RPMI8226 (cell line): Measurements from ENCODE around the gene SOWAHB.
"Not testable (repeated sequence)": the region's sequence is repeated elsewhere in the genome, so short reads cannot be mapped to it uniquely, and the experiment has no call there.

Experiments
- DNase-seq: peaks from one replicate; pipeline ENCODE4 v3.0.0-alpha.2; 2015

SOWAHB gene

DNA sequence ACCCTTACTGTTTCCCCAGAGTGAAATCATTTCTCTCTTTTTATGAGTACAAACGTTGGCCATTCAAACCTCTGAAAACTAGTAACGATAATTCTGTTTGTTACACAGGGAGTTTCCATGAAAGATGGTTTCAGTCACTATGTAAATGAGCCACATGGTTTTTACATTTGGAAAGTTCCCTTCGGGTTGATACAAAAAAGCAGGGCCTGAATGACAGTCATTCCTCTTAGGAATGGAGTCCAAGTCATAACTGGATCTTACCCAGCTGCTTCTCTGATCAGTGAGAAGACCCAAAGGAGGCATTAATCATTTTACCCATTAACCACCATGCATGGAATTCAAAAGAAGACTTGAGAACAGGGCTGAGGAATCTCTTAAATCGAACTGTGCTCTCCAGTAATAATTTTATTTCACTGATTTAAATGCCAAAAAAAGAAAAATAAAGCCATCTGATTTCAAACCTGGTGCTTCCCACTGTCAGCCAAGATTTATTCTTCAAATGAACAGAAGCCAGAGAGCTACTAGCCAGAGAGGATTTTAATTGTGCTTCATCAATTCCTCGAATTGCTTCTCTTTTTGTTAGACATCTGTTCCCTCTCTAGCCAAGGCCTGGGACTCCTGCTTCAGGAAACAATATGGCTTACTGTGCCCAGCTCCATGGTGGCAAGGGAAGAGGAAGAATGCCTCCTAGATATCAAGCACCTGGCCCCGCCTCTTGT is 3.2 kb downstream of the SOWAHB start:
- DNase-seq: no peak

DNA sequence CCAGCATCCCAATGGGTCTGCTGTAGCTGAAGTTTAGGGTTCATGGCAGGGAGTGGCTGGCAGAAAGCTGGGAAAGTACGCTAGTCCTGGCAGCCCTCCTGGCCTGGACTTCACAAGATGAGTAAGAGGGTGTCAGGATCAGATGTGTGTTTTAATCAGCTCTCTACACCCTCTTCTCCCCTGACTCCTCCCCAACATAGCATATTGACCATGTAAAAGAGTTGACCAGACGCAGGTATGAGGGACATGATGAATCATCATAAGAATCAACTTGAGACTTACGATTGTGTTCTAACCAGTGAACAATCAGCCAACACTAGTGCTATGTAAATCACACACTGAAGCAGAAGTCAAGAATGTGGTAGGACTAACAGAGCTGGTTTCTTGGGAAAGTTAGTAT is 5.3 kb downstream of the SOWAHB start:
- DNase-seq: no peak

DNA sequence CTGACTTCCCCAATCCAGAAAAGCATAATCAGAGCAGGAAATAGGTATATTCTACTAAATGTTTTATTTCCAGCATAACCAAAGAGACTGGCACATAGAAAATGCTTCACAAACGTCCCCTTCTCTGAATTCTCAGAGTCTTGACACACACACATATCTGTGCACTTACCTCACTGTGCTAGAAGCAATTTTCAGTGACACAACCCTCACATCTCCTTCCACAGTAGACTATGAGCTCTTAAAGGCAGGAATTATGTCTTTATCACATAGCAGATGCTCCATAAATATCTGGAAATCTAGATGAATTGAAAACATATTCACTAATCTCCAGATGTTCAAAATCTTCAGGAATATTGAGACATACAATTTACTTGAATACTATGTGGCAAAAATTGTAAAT is 5.9 kb downstream of the SOWAHB start:
- DNase-seq: no peak

DNA sequence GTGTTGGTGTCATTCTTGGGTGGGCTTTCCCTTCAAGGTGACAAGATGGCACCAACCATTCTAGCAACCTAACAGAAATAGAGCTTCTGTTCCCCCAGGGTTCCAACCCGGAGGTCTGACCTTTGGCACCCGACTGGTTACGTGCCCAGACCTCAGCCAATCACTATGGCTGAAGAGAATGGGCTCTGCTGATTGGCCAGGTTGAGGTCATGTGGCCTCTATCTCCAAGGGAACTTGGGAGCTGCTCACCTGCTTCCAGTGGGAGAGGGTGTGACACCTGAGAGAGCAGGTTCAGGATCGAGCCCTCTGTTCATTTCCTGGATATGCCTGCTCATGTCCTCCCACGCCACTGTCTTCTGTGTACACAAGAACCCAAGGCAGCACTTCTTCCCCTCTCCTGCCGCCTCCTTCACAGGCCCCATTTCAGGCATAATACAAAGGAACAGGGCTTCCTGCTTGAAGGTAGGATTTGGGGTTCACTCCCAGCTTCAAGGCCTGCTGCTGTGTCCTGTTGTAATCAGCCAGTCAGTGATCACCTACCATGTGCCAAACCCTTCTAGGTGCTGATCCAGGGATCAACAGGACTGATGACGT is 11.0 kb downstream of the SOWAHB start:
- no peak for DNase-seq

DNA sequence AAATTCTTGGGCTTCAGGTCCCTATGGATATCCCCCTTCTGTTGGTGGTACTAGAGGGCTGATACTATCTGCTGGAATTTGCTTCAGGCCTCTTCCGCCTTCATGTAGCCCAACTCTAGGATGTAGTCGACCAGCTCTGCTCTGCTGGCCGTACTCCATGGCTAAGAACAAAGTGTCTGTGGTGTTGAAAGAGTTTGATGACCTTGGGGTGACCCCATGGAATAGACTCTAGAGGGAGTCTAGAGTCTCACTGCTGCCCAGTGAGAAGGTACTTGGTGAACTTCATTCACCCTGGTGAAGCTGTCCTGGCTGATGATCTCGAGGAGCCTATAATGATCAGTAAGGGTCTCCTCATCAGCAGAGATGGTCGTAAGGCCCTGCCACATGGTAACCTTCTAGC is 11.7 kb downstream of the SOWAHB start:
- DNase-seq: no peak

DNA sequence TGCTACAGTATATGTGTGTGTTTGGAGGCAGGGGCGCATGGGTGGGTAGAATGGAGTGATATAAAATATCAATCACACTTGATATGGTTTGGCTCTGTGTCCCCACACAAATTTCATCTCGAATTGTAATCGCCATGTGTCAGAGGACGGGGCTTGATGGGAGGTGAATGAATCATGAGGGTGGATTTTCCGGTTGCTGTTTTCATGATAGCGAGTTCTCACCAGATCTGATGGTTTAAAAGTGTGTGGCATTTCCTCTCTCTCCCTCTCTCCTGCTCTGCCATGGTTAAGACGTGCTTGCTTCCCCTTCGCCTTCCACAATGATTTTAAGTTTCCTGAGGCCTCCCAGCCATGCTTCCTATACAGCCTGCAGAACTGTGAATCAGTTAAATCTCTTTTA is 14.8 kb downstream of the SOWAHB start:
- no peak for DNase-seq

DNA sequence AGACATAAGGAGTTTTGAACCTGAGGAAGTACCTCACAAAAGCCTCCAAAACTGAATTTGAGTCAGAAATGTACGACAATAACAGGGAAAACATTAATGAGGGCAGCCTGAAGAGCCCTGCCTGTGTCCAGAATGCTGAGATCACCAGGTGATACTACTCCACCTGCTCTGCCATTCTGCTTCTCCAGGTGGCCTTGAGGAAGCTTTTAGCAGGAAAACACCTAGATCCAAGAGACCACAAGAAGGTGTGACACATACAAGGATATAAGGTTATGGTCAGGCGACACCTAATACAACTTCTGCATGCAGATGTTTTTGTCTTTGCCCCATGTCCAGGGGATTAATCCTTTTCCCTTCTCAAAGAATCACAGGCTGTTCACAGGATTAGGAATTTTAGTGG is 15.3 kb downstream of the SOWAHB start:
- no peak for DNase-seq

DNA sequence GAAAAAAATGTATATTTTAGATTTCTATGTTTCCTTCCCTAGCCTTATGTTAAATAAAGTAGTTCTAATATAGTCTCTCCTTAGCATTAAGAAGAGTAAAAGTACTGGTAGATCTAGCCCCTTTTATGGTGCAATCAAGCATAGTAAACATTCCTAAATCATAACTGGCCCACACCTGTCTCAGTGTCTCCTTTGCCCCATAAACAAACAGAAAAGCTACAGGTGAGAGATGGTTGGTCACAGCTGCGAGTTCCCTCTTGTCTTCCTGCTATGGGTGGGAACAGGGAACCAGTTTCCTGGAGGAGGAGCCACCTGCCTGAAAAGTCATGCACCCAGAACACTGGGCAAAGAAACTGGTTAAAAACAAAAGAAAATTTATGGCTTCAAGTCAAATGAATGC is 16.6 kb downstream of the SOWAHB start:
- DNase-seq: no peak

DNA sequence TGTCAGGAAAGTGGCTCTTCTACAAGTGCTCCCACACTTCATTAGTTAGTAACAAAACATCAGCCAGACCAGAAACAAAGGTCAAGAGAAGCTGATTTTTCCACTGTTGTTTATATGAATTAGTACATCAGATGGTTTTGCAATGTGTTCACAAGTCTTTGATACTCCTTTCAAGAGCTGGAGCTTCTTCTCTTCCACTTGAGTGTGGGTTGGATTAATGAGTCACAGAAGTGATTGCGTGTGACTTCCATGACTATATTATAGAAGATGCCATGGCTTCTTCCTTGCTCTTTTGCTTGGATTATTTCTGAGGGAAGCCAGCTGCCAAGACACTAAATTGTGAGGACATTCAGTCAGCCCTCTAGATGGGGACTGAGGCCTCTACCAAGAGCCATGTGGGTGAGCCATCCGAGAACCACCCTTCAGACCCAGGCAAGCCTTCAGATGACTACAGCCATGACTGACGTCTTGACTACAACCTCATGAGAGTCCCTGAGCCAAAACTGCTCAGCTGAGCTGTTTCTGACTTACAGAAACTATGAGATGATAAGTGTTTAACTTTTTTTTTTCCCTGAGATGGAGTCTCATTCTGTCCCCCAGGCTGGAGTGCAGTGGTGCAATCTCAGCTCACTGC is 18.1 kb downstream of the SOWAHB start:
- DNase-seq: no peak

DNA sequence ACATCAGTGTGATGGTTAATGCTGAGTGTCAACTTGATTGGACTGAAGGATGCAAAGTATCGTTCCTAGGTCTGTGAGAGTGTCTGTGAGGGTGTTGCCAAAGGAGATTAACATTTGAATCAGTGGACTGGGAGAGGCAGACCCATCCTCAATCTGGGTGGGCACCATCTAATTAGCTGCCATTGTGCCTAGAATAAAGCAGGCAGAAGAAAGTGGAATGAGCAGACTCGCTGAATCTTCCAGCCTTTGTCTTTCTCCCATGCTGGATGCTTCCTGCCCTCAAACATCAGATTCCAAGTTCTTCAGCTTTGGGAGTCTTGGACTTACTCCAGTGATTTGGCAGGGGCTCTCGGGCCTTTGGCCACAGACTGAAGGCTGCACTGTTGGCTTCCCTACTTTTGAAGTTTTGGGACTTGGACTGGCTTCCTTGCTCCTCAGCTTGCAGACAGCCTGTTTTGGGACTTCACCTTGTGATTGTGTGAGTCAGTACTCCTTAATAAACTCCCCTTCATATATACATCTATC is 19.2 kb downstream of the SOWAHB start:
- DNase-seq: not testable (repeated sequence)

DNA sequence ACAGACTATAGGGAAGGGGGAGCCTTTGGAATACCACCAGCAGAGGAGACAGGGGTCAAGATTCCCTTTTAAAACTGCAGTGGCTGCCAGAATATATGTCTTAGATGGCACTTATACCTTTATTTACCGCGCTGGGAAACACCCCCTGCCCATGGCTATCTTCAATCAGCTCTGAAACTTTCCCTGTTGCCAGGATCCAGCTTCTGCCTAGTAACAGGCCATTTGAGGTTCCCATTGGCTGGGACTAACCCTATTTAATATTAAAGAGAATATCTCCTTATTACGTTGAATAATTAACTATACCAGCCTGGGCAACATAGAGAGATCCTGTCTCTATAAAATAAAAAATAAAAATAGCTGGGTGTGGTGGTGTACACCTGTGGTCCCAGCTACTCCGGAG is 23.8 kb downstream of the SOWAHB start:
- DNase-seq: no peak

DNA sequence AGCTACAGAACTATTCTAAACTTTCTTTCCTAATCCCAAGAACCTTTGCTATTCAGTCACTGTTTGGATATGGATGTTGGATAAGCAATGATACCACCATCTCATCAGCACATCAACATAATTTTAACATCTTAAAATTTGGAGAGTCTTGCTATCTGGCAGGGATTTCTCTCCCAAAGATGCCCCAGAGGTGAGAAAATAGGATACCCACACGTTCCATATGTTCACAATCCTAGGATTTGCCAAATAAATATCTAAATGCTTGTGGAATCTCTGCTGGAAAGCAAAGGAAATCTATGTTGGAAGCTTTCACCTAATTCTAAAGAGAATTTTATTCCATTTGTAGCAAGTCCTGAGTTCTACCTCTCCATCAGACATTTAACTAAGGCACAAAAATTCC is 24.4 kb downstream of the SOWAHB start:
- no peak for DNase-seq

DNA sequence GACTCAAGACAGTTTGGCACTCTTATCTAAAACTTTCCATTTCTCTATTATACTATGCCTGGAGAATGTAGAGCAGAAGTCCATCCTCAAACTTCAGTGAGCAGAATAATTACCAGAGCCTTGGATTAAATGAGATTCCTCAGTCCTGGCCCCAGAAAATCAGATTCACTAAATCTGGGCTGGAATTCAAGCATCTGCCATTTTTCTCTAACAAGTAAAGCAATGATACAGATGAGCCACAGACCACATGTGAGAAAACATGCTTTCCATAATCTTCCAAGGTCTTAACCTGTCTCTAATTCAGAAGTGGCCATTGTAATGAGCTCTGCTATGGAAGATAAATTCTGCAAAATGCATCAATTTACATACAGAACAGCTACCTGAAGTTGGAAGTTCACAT is 25.4 kb downstream of the SOWAHB start:
- no peak for DNase-seq

DNA sequence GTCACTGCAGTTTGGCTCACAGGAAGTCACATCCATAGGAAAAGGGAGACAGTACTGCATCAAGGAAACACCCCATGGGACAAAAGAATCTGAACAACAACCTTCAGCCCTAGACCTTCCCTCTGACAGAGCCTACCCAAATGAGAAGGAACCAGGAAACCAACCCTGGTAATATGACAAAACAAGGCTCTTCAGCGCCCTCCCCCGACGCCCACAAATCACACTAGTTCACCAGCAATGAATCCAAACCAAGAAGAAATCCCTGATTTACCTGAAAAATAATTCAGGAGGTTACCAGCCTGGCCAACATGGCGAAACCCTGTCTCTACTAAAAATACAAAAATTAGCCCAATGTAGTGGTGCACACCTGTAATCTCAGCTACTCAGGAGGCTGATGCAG is 29.2 kb downstream of the SOWAHB start:
- DNase-seq: not testable (repeated sequence)

DNA sequence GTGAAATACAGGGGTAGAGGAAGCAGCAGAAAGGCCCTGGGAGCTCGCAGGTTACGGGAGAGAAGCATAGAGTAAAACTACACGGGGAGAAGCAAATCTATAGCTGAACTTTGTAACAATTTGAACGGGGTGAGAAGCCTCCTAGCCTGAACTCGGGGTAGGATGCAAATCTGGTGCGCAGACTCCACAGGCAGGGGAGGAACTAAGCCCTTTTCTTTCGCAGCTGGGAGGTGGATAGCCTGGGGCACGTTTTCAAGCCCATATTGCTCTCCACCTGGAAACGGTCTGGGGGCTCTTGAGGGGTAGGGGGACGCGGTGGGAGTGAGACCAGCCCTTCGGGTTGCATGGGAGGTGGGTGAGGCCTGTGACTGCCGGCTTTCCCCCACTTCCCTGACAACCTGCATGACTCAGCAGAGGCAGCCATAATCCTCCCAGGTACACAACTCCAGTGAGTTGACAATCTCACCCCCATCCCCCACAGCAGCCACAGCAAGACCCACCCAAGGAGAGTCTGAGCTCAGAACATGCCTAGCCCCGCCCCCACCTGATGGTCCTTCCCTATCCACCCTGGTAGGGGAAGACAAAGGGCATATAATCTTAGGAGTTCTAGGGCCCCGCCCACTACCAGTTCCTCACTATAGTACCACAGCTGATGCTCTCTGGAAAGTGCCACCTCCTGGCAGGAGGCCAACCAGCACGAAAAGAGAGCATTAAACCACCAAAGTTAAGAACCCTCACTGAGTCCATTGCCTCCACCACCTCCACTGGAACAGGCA is 29.9 kb downstream of the SOWAHB start:
- DNase-seq: peak; percentile 37

DNA sequence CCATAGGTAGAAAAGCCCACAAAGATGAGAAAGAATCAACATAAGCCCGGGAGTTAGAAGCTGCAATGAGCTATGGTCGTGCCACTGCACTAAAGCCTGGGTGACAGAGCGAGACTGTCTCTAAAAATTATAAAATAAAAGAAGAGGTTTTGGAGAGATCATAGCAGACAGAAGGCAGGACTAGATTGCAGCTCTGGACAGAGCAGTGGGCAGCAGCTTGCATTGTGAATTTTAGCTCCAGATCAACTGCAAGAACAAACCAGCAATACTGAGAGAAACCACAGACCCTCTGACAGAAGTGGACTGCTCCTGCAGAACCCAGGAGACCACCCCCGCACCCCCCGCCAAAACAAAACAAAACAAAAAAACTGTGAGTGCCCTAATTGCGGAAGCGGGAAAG is 30.6 kb downstream of the SOWAHB start:
- DNase-seq: no peak

DNA sequence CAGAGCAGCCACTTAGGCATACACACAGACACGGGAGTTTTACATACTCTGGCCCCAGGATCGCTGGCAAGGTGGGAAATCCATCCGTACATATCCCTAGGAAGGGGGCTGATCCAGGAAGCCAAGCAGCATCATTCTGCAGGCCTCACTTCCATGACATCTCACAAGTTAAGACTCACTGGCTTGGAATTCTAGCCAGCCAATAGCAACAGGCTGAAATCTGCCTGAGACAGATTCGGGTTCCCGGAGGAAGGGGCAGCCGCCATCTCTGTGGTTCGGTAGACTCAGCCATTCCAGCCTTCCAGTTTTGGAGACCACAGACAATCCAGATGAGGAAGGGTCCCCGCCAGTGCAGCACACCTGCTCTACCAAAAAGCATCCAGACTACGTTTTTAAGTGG is 31.3 kb downstream of the SOWAHB start:
- no peak for DNase-seq

DNA sequence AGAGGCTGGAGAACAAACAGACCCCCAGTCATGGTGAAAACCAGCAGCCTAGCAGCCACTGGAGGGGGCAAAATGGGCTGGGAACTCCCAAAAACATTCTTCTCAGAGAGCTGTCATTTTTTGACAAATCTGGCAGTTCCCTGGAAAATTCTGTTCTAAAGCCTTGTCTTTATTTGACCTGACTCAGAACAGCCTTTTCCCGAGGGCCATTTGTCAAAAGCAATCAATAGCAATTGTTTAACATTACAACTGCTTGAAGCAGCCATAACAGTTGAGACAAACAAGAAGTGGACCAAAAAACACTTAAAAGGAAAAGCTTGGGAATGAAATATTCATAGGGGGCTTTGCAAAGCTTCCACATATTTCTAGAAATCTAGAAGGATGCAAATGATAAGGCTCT is 39.6 kb downstream of the SOWAHB start:
- DNase-seq: no peak

DNA sequence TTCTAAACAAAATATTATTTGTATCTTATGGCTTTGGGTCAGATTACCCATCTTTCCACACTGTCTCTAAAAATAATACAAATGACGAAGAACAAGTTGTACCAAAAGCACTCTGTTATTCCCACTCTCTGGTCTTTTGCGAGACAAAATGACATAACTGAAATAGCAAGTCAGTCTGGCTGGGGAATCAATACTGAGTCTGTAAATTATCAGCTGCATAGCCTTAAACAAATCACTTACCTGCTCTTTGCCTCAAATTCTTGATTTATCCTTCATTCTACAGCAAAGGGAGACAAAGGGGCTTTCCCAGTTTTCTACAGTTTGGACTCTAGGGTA is 40.9 kb downstream of the SOWAHB start:
- no peak for DNase-seq

DNA sequence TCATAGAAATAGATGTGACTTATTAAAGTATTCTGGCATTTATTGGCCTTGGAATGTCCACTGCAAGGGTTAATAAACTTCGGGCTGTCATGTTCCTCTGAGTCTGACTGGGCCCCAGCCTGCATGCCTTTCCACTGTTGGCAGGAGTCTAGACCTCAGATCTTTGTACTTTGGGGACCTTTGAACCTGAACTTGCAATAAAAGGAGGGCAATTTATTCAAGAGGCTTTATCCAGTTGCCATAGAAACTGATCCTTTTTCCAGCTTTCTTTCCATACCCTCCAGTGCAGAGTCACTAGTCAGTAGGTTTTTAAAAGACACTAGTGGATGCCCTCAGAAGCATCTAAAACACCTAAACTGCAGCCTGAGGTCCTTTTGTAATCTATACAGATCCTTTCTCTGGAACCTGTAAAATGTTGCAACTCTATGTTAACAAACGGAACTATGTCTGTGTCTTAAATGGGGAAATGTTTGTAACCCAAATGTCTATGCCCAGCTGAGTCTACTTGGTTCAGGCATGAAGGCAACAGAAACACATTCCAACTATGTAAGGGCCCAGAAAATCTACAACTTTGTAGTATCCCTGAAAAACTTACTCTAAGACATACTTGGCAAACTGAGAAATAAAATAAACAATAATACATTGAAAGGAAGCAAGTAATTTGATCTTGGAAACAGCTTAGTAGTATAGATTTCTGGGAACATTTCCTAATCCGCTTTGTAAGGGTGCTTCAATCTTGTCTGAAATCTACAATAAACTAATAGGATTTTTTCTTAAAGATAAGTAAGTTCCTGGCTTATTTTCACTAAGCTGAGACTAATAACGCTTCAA is 41.5 kb downstream of the SOWAHB start:
- DNase-seq: no peak

DNA sequence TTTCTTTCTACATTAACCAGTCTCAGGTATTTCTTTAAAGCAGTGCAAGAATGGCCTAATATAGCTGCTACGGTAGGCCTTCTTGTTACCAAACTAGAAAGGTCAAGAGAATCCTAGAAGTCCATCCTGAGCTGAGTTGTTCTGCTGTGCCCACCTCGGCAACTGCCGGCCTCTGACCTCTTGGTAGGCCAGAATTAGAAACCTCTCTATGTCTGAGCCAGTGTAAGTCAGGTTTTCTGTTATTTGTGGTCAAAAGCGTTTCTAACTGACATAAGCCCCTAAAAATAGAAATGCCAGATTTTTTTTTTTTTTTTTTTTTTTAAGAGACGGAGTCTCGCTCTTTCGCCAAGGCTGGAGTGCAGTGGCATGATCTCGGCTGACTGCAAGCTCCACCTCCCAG is 43.1 kb downstream of the SOWAHB start:
- DNase-seq: peak; percentile 35

DNA sequence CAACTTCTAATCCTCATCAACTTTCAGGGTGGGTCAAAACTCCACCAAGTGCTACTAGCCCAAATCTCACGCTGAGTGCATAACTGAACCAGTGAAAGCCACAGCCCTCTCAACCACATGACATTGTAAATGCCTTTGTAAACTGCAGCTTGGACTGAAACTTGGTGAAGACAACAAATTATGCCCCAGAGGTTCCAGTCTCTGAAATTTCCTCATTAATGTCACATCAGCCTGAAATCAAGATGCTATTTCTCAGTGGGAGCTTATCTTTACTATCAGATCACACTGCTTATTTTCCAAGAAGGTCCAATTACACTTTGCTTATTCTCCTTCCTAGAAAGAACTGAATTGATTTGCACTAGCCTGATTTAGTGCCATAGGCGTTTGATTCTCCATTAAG is 46.6 kb downstream of the SOWAHB start:
- no peak for DNase-seq

DNA sequence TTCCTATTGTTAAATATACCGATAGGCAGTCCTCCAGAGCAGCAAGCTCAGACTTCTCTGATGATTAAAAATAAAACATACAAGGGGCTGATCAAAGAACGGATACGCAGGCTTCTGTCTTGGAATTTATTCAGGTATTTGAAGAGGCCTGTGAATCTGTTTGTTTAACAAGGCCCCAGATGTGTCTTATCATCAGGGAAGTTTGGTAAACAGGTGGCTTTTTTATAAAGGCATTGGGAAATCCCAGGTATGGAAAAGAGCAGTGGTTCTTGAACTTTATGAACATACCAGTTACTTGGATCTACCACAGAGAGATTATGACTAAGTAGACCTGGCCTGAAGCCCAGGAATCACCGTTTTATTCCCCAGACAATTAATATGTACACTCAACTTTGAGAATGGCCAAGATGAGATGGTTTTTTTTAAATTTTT is 47.9 kb downstream of the SOWAHB start:
- DNase-seq: no peak
